GM23338 (cell line): ENCODE data around the gene CPM.

Source experiments
- CREB1 ChIP-seq: fragments of 250-450 bp; sonication (Bioruptor Pico); IDR thresholded peaks from 2 replicates; pipeline ENCODE4 v1.5.0; 2020; ENCODE audit warnings: low read depth, mild to moderate bottlenecking, moderate library complexity
- CTCF ChIP-seq, 2 experiments: fragments of 200-600 bp in 1 of 2; sonication (generic) in 1 of 2; conservative IDR thresholded peaks; 2 replicates each; pipeline versions ENCODE4 v1.5.1 to v1.6.1; 2016 to 2017; ENCODE audit warnings: antibody characterized with exemption in 2 of 2, low read depth in 2 of 2, mild to moderate bottlenecking in 2 of 2, moderate library complexity in 1 of 2
- EZH2 ChIP-seq: fragments of 200-600 bp; sonication (generic); IDR thresholded peaks from one replicate; pipeline ENCODE4 v1.8.0; 2017; ENCODE audit warnings: antibody characterized with exemption, mild to moderate bottlenecking, low read depth; ENCODE audit not compliant: unreplicated experiment
- EZH2phosphoT487 ChIP-seq: fragments of 200-600 bp; sonication (generic); IDR thresholded peaks from one replicate; pipeline ENCODE4 v1.8.1; 2018; ENCODE audit warnings: antibody characterized with exemption; ENCODE audit not compliant: unreplicated experiment
- JUNB ChIP-seq: IDR thresholded peaks from one replicate; pipeline ENCODE4 v1.6.1; 2016; ENCODE audit warnings: antibody characterized with exemption; ENCODE audit not compliant: unreplicated experiment
- NANOG ChIP-seq: IDR thresholded peaks from 2 replicates; pipeline ENCODE4 v1.6.1; 2016; ENCODE audit warnings: antibody characterized with exemption, borderline replicate concordance
- POLR2AphosphoS5 ChIP-seq: IDR thresholded peaks from 2 replicates; pipeline ENCODE4 v1.6.1; 2016; ENCODE audit warnings: antibody characterized with exemption, low read depth
- REST ChIP-seq: IDR thresholded peaks from one replicate; pipeline ENCODE4 v1.6.1; 2018; ENCODE audit warnings: antibody characterized with exemption; ENCODE audit not compliant: unreplicated experiment
- STAT1 ChIP-seq: IDR thresholded peaks from one replicate; pipeline ENCODE4 v1.6.1; 2016; ENCODE audit warnings: antibody characterized with exemption; ENCODE audit not compliant: unreplicated experiment
- ZNF114 ChIP-seq: fragments of 250-450 bp; sonication (Bioruptor Pico); IDR thresholded peaks from 2 replicates; pipeline ENCODE4 v1.5.0; 2020; ENCODE audit warnings: mild to moderate bottlenecking, moderate library complexity
- ZNF331 ChIP-seq: fragments of 250-450 bp; sonication (Bioruptor Pico); IDR thresholded peaks from 2 replicates; pipeline ENCODE4 v1.5.0; 2020; ENCODE audit warnings: low read depth, mild to moderate bottlenecking, moderate library complexity
- TF ChIP-seq, protein P1 (sequence below): IDR thresholded peaks from 2 replicates; pipeline ENCODE4 v1.6.1; 2016; ENCODE audit warnings: antibody characterized with exemption

DNA sequence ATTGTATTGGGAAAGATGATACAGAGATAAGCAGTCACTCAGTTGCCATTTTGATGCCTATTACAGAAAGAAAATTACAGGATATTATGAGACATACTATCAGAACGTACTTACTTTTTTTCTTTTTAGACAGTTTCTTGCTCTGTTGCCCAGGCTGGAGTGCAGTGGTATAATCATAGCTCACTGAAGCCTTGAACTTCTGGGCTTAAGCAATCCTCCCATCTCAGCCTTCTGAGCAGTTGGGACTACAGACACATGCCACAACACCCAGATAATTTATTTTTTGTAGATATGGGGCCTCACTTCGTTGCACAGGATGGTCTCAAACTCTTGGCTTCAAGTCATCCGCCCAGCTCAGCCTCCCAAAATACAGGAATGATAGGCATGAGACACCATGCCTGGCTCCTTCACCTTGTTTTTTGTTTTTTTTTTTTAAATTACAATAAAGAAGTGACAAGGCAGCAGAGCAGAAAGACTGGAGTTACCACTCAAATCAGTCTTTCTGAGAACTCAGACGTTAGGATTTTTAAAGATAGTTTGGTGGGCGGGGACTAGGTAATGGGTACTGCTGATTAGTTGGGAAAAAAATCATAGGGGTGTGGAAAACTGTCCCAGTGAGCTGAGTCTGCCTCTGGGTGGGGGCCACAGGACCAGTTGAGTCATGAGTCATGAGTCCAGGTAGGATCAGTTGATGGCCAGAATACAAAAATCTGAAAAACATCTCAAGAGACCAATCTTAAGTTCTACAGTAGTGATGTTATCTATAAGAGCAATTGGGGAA lies 11.5 kb upstream of the CPM start:
- TF ChIP-seq CTCF (conservative IDR thresholded peaks at IDR 0.05; ENCODE audit: low read depth in 2 of 2): no peak
- TF ChIP-seq POLR2AphosphoS5: no peak
- TF ChIP-seq EZH2: no peak
- no peak for TF ChIP-seq REST
- no peak for TF ChIP-seq EZH2phosphoT487
- TF ChIP-seq CREB1: no peak
- no peak for TF ChIP-seq JUNB
- no peak for TF ChIP-seq NANOG
- TF ChIP-seq ZNF114 (CRISPR knock-in tag): no peak
- TF ChIP-seq, protein P1, sequence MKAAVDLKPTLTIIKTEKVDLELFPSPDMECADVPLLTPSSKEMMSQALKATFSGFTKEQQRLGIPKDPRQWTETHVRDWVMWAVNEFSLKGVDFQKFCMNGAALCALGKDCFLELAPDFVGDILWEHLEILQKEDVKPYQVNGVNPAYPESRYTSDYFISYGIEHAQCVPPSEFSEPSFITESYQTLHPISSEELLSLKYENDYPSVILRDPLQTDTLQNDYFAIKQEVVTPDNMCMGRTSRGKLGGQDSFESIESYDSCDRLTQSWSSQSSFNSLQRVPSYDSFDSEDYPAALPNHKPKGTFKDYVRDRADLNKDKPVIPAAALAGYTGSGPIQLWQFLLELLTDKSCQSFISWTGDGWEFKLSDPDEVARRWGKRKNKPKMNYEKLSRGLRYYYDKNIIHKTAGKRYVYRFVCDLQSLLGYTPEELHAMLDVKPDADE: no peak
- TF ChIP-seq STAT1: no peak
- no peak for TF ChIP-seq ZNF331 (CRISPR knock-in tag)
